Stomach (tissue), 9 donors: ENCODE results near the gene MFAP5. TPM values are rescaled to one million over a fixed set of nuclear protein-coding genes. Genes with fewer than 3 reads are reported as not detected.

ENCODE experiments used
- DNase-seq, 2 donors: peaks; one replicate each; pipeline versions ENCODE4 v3.0.0 to v3.0.0-alpha.2; 2013 to 2019
- H3K27ac ChIP-seq, 5 donors: fragments of 200-600 bp in 4 of 5; sonication (generic) in 4 of 5; one replicate each; pipeline ENCODE4 v1.5.1; 2013 to 2019; ENCODE audit warnings: mild to moderate bottlenecking in 1 of 5, moderate library complexity in 1 of 5
- H3K27me3 ChIP-seq, 3 donors: fragments of 200-600 bp; sonication (generic); one replicate each; pipeline ENCODE4 v1.5.1; 2017 to 2019; ENCODE audit warnings: mixed run types in 1 of 3
- H3K36me3 ChIP-seq, 4 donors: fragments of 200-600 bp; sonication (generic); 1 replicate in 3 of 4; 2 replicates in 1 of 4; pipeline ENCODE4 v1.5.1; 2016 to 2019
- H3K4me1 ChIP-seq, 4 donors: fragments of 200-600 bp; sonication (generic); one replicate each; pipeline ENCODE4 v1.5.1; 2016 to 2019
- H3K4me3 ChIP-seq, 4 donors: fragments of 200-600 bp; sonication (generic) in 3 of 4; one replicate each; pipeline ENCODE4 v1.5.1; 2016 to 2019; ENCODE audit warnings: mild to moderate bottlenecking in 1 of 4
- H3K9me3 ChIP-seq, 4 donors: fragments of 200-600 bp; sonication (generic); one replicate each; pipeline ENCODE4 v1.5.1; 2016 to 2019
- EP300 ChIP-seq: sonication (generic); formaldehyde crosslinking; IDR thresholded peaks from one replicate; pipeline ENCODE4 v1.6.1; 2017; ENCODE audit warnings: antibody characterized with exemption
- POLR2A ChIP-seq, 4 donors: fragments of 450-650 bp; IDR thresholded peaks; one replicate each; pipeline ENCODE4 v1.6.1; 2016; ENCODE audit warnings: antibody characterized with exemption in 4 of 4, control low read depth in 2 of 4, mild to moderate bottlenecking in 1 of 4, moderate library complexity in 1 of 4
- POLR2AphosphoS5 ChIP-seq, 3 donors: sonication (generic); formaldehyde crosslinking; IDR thresholded peaks; one replicate each; pipeline ENCODE4 v1.6.1; 2016; ENCODE audit warnings: antibody characterized with exemption in 3 of 3
- WGBS, 5 donors: extraction: QIAGEN DNeasy Blood & Tissue Kit in 3 of 5; methylation state at CpG; one replicate each; pipeline versions ENCODE4 v1.1.5 to v1.1.7; 2013 to 2018; 5-methylcytosine and 5-hydroxymethylcytosine counted together
- intact Hi-C: fragments of 100-400 bp; cut with DNase I; formaldehyde crosslinking; loops from one replicate; pipeline ENCODE4 v1.15.1; 2023; ENCODE audit warnings: low total_unique reads
- polyA plus RNA-seq, 3 donors: library from polyadenylated mRNA; stranded (reverse); fragments of 200-250 nt; gene quantifications; one replicate each; pipeline ENCODE4 v1.2.3, GENCODE V29; 2013
- total RNA-seq, 5 donors: library from RNA; depleted of rRNA; stranded (reverse); fragments of >200 nt; gene quantifications; one replicate each; pipeline versions ENCODE4 v1.1.0 to v1.2.3, GENCODE V29; 2014 to 2016
- TF ChIP-seq, protein P1 (sequence below), 7 experiments: fragments of 450-650 bp in 4 of 7; fragments of 200-600 bp in 3 of 7; sonication (generic) in 3 of 7; IDR thresholded peaks; one replicate each; pipeline ENCODE4 v1.5.1; 2016 to 2019; ENCODE audit warnings: antibody characterized with exemption in 7 of 7, control low read depth in 2 of 7, mild to moderate bottlenecking in 1 of 7
- donor health status: healthy with polysubstance abuse.
- donor health status: Bipolar disorder and iron deficiency.
- donor health status: healthy.

MFAP5 gene
- total and polyA plus RNA-seq, 8 donors: 10.6 to 282 (median 27.3) TPM

DNA sequence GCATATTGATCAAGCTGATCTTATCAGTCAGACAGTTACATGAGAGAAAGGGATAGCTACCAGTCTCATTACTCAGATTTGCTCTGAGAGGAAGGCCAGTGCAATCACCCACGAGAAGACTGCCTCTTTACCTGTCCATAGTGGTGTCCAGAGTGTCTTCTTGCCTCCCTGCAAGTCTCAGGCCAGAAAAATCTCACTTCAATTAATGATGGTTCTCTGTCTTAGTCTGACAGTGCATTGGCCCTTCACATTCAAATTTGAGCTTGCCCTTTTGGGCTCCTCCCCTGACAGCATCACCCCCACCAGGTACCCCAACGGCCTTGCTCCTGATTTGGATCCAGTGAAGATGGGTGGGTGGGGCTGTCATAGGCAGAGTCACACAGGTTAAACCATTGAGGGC lies 50.0 kb downstream of the MFAP5 start, which contains the start of gene AICDA:
AICDA (minus strand) TSS at position 231 of the 400 bp plus-strand sequence; CDS start at position 139, 92 bp downstream.
- 43 to 63% (median 57%) methylated on average over 2 of the region's 2 CpGs for WGBS, 5 donors
- no peaks in the 10 kb centered on the region for H3K36me3 ChIP-seq
- intact Hi-C loops: no loop called here
- H3K9me3 ChIP-seq: no peaks in the 10 kb centered on the region
- H3K4me3 ChIP-seq: no peak within 1 kb of the TSS
- H3K27ac ChIP-seq: no peak within 1 kb of the TSS
- peaks cover 0 to 9% (median 3%) of the 10 kb centered on the region in 4 donors for H3K4me1 ChIP-seq
- TF ChIP-seq, protein P1, sequence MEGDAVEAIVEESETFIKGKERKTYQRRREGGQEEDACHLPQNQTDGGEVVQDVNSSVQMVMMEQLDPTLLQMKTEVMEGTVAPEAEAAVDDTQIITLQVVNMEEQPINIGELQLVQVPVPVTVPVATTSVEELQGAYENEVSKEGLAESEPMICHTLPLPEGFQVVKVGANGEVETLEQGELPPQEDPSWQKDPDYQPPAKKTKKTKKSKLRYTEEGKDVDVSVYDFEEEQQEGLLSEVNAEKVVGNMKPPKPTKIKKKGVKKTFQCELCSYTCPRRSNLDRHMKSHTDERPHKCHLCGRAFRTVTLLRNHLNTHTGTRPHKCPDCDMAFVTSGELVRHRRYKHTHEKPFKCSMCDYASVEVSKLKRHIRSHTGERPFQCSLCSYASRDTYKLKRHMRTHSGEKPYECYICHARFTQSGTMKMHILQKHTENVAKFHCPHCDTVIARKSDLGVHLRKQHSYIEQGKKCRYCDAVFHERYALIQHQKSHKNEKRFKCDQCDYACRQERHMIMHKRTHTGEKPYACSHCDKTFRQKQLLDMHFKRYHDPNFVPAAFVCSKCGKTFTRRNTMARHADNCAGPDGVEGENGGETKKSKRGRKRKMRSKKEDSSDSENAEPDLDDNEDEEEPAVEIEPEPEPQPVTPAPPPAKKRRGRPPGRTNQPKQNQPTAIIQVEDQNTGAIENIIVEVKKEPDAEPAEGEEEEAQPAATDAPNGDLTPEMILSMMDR (IDR thresholded peaks at IDR 0.05): no peak
- H3K27me3 ChIP-seq: no peaks in the 10 kb centered on the region
- no peak for DNase-seq

DNA sequence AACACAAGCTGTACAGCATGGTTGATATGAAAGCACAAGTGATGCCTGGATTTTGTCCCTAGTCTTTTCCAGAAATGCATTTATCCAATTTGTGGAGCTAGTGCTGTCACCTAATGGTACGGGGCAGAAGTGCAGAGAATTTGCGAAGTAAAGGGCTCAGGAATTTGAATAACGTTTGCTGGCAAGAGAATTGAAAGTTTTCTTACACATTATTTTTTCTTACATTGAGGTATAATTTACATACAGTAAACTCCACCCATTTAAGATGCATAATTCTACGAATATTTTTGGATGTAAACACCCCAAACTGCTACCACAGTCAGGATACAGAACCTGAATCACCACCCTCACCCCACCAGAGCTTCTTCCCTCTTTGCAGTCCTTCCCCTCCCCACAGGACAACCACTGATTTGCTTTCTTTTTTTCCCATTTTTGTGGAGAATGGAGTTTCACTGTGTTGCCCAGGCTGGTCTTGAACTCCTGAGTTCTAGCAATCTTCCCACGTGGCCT lies 53.5 kb downstream of the MFAP5 start:
- Histone ChIP-seq H3K36me3 (no peaks in the 10 kb centered on the region), H3K9me3 (no peaks in the 10 kb centered on the region), H3K27me3 (peaks cover 0 to 11% (median 0%) of the 10 kb centered on the region in 3 donors), H3K27ac (no peak overlapping the region), H3K4me3 (no peak overlapping the region), H3K4me1 (peaks cover 0 to 9% (median 3%) of the 10 kb centered on the region in 4 donors)
- TF ChIP-seq POLR2A (IDR thresholded peaks at IDR 0.05): no peak
- no peak for TF ChIP-seq POLR2AphosphoS5 (IDR thresholded peaks at IDR 0.05)
- TF ChIP-seq, protein P1 (IDR thresholded peaks at IDR 0.05): peak in 5 of 7 experiments; percentile 19 to 48 (median 38)
- 12 to 18% (median 16%) methylated on average over 5 of the region's 5 CpGs for WGBS, 5 donors
- intact Hi-C loops: no loop called here
- DNase-seq: peak in 1 of 2 donors; percentile 68

DNA sequence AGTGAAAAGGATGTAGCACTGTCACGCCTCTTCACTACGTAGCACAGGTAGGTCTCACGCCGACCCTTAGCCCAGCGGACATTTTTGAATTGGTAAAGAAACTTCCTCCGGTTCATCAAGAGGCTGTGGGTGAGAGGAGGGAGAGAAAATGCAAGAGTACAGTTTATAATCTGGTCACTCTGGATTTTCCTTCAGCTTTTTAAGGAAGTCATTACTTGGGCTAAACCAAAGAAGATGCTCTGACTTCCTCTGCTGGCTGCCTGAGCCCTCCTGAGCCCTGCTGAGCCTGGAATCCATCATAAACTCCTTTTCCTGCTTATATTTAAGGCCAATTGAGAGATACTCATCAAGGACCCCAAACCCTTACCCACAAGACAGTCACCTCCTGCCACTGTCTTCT lies 55.7 kb downstream of the MFAP5 start:
- DNase-seq: no peak
- H3K4me1 ChIP-seq: peaks cover 0 to 9% (median 3%) of the 10 kb centered on the region in 4 donors
- TF ChIP-seq, protein P1 (IDR thresholded peaks at IDR 0.05): no peak
- TF ChIP-seq POLR2AphosphoS5 (IDR thresholded peaks at IDR 0.05) (no peak), POLR2A (IDR thresholded peaks at IDR 0.05) (no peak), EP300 (no peak)
- no peaks in the 10 kb centered on the region for H3K36me3 ChIP-seq
- WGBS, 5 donors: 81 to 92% (median 89%) methylated on average over 6 of the region's 6 CpGs
- no peak overlapping the region for H3K27ac ChIP-seq
- peaks cover 0 to 11% (median 0%) of the 10 kb centered on the region in 3 donors for H3K27me3 ChIP-seq
- intact Hi-C loops: no loop called here
- no peaks in the 10 kb centered on the region for H3K9me3 ChIP-seq
- no peak overlapping the region for H3K4me3 ChIP-seq

DNA sequence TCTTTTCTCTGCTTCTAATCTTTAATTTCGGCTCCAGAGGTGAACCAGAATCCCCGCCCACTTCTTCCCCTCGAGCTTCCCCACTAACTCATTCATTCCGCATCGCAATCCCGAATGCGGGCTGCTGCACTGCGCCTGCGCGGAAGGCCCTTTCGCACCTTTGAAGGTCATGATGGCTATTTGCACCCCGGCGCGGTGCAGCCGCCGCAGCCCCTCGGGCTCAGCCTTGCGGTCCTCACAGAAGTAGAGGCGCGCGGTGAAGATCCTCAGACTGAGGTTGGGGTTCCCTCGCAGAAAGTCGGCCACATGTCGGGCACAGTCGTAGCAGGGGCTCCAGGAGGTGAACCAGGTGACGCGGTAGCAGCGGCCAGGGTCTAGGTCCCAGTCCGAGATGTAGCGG lies 57.6 kb downstream of the MFAP5 start:
- Histone ChIP-seq H3K27ac (no peak overlapping the region), H3K36me3 (no peaks in the 10 kb centered on the region), H3K9me3 (no peaks in the 10 kb centered on the region), H3K4me1 (peaks cover 0 to 9% (median 3%) of the 10 kb centered on the region in 4 donors), H3K4me3 (no peak overlapping the region), H3K27me3 (peaks cover 0 to 11% (median 5%) of the 10 kb centered on the region in 3 donors)
- DNase-seq: no peak
- intact Hi-C loops: no loop called here
- TF ChIP-seq, protein P1 (IDR thresholded peaks at IDR 0.05): no peak
- TF ChIP-seq POLR2AphosphoS5 (IDR thresholded peaks at IDR 0.05) (no peak), EP300 (no peak), POLR2A (IDR thresholded peaks at IDR 0.05) (no peak)
- 92 to 95% (median 93%) methylated on average over 21 to 30 of the region's 30 CpGs for WGBS, 5 donors
